GM13977 (cell line): Measurements from ENCODE around the gene CMKLR1.

Source experiments
- DNase-seq: peaks from one replicate; pipeline ENCODE4 v3.0.0; 2012; ENCODE audit warnings: low spot score
- in situ Hi-C: fragments of 300-500 bp; cut with MboI; formaldehyde crosslinking; loops from one replicate; pipeline ENCODE4 v1.12.0; 2022; ENCODE audit warnings: low sequenced_read_pairs, low pct_unique_long_range_greater_than_20kb, mixed read lengths, inconsistent platforms; ENCODE audit not compliant: unreplicated experiment
- TF ChIP-seq, protein P1 (sequence below): IDR thresholded peaks from 2 replicates; pipeline ENCODE4 v1.5.1; 2012; ENCODE audit warnings: mild to moderate bottlenecking, control low read depth; ENCODE audit not compliant: insufficient read depth; ENCODE audit errors: extremely low read depth, missing control alignments

Gene CMKLR1

GRCh38 chr12:108363565-108363964, 24.5 kb upstream of the CMKLR1 start:
- TF ChIP-seq, protein P1, sequence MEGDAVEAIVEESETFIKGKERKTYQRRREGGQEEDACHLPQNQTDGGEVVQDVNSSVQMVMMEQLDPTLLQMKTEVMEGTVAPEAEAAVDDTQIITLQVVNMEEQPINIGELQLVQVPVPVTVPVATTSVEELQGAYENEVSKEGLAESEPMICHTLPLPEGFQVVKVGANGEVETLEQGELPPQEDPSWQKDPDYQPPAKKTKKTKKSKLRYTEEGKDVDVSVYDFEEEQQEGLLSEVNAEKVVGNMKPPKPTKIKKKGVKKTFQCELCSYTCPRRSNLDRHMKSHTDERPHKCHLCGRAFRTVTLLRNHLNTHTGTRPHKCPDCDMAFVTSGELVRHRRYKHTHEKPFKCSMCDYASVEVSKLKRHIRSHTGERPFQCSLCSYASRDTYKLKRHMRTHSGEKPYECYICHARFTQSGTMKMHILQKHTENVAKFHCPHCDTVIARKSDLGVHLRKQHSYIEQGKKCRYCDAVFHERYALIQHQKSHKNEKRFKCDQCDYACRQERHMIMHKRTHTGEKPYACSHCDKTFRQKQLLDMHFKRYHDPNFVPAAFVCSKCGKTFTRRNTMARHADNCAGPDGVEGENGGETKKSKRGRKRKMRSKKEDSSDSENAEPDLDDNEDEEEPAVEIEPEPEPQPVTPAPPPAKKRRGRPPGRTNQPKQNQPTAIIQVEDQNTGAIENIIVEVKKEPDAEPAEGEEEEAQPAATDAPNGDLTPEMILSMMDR = no peak
- no peak for DNase-seq
- in situ Hi-C loops = no loop called here

DNA sequence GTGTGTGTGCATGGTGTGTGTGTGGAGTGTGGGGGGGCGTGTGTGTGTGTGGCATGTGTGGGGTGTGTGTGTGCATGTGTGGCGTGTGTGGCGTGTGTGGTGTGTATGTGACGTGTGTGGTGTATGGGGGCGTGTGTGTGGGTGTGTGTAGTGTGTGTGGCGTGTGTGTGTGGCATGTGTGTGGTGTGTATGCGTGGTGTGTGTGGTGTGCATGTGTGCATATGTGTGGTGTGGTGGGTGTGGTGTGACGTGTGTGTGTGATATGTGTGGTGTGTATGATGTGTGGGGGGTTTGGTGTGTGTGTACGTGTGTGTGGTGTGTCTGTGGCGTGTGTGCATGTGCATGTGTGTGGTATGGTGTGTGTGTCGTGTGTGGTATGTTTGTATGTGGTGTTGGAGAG, 24.1 kb upstream of the CMKLR1 start:
- TF ChIP-seq, protein P1 = no peak
- DNase-seq = no peak
- in situ Hi-C loops = no loop called here

- TF ChIP-seq, protein P1 = no peak
- no peak for DNase-seq
- in situ Hi-C loops = no loop called here
These were observed 22.5 kb upstream of the CMKLR1 start for GRCh38 chr12:108361606-108362005.

DNA sequence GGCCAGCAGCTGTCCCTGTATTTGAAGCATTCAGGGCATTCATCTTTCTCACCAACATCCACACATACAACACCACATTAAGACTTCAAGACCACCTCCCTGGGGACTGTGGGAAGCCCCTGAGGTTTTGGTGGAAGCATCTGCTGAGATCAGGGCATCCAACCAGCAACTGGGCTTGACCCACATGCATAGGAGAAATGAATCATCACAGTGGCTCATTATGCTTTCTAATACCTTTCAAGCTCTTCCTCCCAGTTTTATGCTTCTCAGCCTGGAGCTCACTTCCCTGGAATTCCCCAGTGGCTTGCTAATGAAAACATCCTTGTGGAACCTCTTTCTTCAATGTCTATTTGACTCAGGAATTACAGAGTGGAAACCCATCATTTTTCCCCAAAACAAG, 21.4 kb upstream of the CMKLR1 start:
- in situ Hi-C loops = no loop called here
- TF ChIP-seq, protein P1 = no peak
- peak; percentile 71 for DNase-seq

DNA sequence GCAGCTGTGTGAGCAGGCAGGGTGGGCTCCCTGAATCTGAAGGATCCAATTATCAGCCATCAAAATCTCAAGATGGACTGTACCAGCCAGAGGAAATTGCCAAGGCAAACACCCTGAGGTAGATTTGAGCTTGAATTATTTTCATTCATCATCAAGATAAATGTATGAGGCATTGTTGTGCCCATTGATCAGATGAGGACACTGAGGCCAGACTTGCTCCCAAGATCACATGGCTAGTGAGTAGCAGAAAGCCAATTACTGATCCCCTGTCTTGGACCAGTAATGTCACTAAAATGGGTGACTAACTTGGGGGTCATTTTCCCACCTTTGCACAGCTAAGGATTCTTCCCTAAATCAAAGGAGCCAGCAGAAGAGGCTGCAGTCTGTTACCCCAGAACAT, 20.9 kb upstream of the CMKLR1 start:
- DNase-seq = no peak
- in situ Hi-C loops = no loop called here
- TF ChIP-seq, protein P1 = no peak

DNA sequence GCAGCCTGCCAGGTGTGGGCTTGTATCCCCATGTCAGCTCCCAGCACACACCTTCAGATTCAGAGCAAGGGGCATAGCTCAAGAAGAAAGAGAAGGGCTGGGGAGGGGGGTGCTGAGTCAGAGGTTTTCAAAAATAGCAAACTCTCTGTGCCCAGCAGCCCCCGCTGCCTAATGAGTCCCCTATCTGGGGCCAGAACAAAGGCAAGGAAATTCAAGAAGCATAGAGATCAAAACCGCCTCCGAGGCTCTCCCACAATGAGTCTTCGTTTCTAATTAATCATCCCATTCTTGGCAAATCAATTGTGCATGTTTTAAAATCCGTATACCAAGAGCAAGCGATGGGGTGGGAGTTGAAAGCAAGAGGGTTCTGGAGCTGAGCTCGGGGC, 19.5 kb upstream of the CMKLR1 start:
- no peak for DNase-seq
- in situ Hi-C loops = no loop called here
- TF ChIP-seq, protein P1 = no peak
